Gastroesophageal sphincter (tissue), 4 donors: ENCODE data around the gene TTLL3. TPM values are rescaled to one million over a fixed set of nuclear protein-coding genes. Genes with fewer than 3 reads are reported as not detected.

Experiments
- ATAC-seq: fragments of 150-250 bp; one replicate; pipeline ENCODE4 v1.9.1; 2016; ENCODE audit warnings: mild to moderate bottlenecking, moderate library complexity
- H3K27ac ChIP-seq, 4 donors: fragments of 200-600 bp; sonication (generic) in 3 of 4; 1 replicate in 3 of 4; 2 replicates in 1 of 4; pipeline ENCODE4 v1.5.1; 2016 to 2019
- H3K27me3 ChIP-seq: fragments of 200-600 bp; sonication (generic); one replicate; pipeline ENCODE4 v1.5.1; 2019
- H3K36me3 ChIP-seq, 2 donors: fragments of 200-600 bp; sonication (generic); one replicate each; pipeline ENCODE4 v1.5.1; 2019; ENCODE audit warnings: control low read depth in 1 of 2
- H3K4me1 ChIP-seq, 3 donors: fragments of 200-600 bp; sonication (generic); 1 replicate in 2 of 3; 2 replicates in 1 of 3; pipeline ENCODE4 v1.5.1; 2016 to 2019; ENCODE audit warnings: control low read depth in 2 of 3
- H3K4me3 ChIP-seq, 2 donors: fragments of 200-600 bp; sonication (generic); one replicate each; pipeline ENCODE4 v1.5.1; 2019; ENCODE audit warnings: mild to moderate bottlenecking in 1 of 2, moderate library complexity in 1 of 2
- H3K9me3 ChIP-seq, 3 donors: fragments of 200-600 bp; sonication (generic); one replicate each; pipeline ENCODE4 v1.5.1; 2017 to 2019; ENCODE audit warnings: control low read depth in 2 of 3
- CTCF ChIP-seq, 4 experiments: fragments of 200-600 bp in 2 of 4; fragments of 450-650 bp in 2 of 4; sonication (generic) in 1 of 4; IDR thresholded peaks; one replicate each; pipeline ENCODE4 v1.5.1; 2017 to 2019; ENCODE audit warnings: antibody characterized with exemption in 4 of 4, mild to moderate bottlenecking in 2 of 4, moderate library complexity in 2 of 4
- EP300 ChIP-seq: sonication (generic); formaldehyde crosslinking; IDR thresholded peaks from one replicate; pipeline ENCODE4 v1.6.1; 2017; ENCODE audit warnings: antibody characterized with exemption, mild to moderate bottlenecking
- POLR2A ChIP-seq, 2 donors: fragments of 450-650 bp; IDR thresholded peaks; one replicate each; pipeline ENCODE4 v1.6.1; 2017; ENCODE audit warnings: antibody characterized with exemption in 2 of 2, mild to moderate bottlenecking in 2 of 2, moderate library complexity in 1 of 2
- POLR2AphosphoS5 ChIP-seq: sonication (generic); formaldehyde crosslinking; IDR thresholded peaks from one replicate; pipeline ENCODE4 v1.6.1; 2017; ENCODE audit warnings: antibody characterized with exemption
- WGBS, 2 donors: methylation state at CpG; one replicate each; pipeline ENCODE4 v1.1.5; 2018; ENCODE audit warnings: low coverage in 1 of 2; 5-methylcytosine and 5-hydroxymethylcytosine counted together
- total RNA-seq, 4 donors: library from RNA; depleted of rRNA; stranded (reverse); fragments of >200 nt; gene quantifications; one replicate each; pipeline ENCODE4 v1.1.0, GENCODE V29; 2016

TTLL3 gene
- total RNA-seq, 4 donors from 2014 or later: 6.2 to 71.3 (median 29.5) TPM

- H3K4me3 ChIP-seq: no peak overlapping the region
- 40 to 70% methylated on average over 8 of the region's 20 CpGs for WGBS, 2 donors
- no peaks in the 10 kb centered on the region for H3K4me1 ChIP-seq
- no peaks in the 10 kb centered on the region for H3K27me3 ChIP-seq
- no peak for ATAC-seq
- no peaks in the 10 kb centered on the region for H3K9me3 ChIP-seq
- no peak overlapping the region for H3K27ac ChIP-seq
- TF ChIP-seq EP300 (no peak), POLR2AphosphoS5 (no peak), CTCF (IDR thresholded peaks at IDR 0.05) (peak in 1 of 4 experiments; percentile 12), POLR2A (IDR thresholded peaks at IDR 0.05) (no peak)
- H3K36me3 ChIP-seq: peaks cover 0 to 55% of the 10 kb centered on the region in 2 donors
Measured at GRCh38 chr3:9826815-9827573, 16.9 kb downstream of the TTLL3 start.

DNA sequence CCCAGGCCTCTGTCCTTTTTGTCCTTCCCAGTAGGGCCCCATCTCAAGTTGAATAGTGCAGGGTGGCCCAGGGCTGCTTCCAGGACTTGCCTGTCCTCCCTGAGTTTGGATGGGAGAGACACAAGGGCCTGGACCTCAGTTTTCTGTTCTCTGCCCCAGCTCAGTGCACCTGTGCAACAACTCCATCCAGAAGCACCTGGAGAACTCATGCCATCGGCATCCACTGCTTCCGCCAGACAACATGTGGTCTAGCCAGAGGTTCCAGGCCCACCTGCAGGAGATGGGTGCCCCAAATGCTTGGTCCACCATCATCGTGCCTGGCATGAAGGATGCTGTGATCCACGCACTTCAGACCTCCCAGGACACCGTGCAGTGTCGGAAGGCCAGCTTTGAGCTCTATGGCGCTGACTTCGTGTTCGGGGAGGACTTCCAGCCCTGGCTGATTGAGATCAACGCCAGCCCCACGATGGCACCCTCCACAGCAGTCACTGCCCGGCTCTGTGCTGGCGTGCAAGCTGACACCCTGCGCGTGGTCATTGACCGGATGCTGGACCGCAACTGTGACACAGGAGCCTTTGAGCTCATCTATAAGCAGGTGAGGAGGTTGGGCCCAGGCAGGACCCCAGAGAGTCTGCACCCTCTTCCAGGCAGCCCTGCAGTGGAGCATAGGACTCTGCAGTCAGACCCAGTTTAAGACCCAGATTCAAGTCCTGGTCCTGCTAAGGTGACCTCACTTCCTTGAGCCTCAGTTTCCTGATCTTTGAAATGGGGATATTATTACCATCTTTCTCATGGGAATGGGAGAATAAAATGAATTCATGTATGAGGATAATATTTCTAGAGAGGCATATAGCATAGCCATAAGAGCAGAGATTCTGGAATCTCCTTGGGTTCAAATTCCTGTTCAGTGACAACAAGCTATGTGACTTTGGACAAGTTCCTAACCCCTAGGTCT lies 19.0 kb downstream of the TTLL3 start:
- Histone ChIP-seq H3K27ac (no peak overlapping the region), H3K9me3 (no peaks in the 10 kb centered on the region), H3K4me3 (no peak overlapping the region), H3K4me1 (no peaks in the 10 kb centered on the region), H3K27me3 (no peaks in the 10 kb centered on the region), H3K36me3 (peaks cover 0 to 76% of the 10 kb centered on the region in 2 donors)
- no CpG with 5 or more reads among the region's 17 CpGs for WGBS, 2 donors
- no peak for ATAC-seq
- no peak for TF ChIP-seq CTCF (IDR thresholded peaks at IDR 0.05)
- TF ChIP-seq POLR2A (IDR thresholded peaks at IDR 0.05): no peak
- TF ChIP-seq EP300: no peak
- no peak for TF ChIP-seq POLR2AphosphoS5

GRCh38 chr3:9831253-9831652 lies 21.2 kb downstream of the TTLL3 start:
- Histone ChIP-seq H3K27ac (no peak overlapping the region), H3K36me3 (peaks cover 0 to 91% of the 10 kb centered on the region in 2 donors), H3K9me3 (no peaks in the 10 kb centered on the region), H3K4me3 (no peak overlapping the region), H3K4me1 (no peaks in the 10 kb centered on the region), H3K27me3 (no peaks in the 10 kb centered on the region)
- ATAC-seq: no peak
- 97 to 100% methylated on average over 1 to 3 of the region's 3 CpGs for WGBS, 2 donors
- no peak for TF ChIP-seq POLR2A (IDR thresholded peaks at IDR 0.05)
- TF ChIP-seq POLR2AphosphoS5: no peak
- TF ChIP-seq EP300: no peak
- TF ChIP-seq CTCF (IDR thresholded peaks at IDR 0.05): no peak

GRCh38 chr3:9833078-9833477 lies 23.0 kb downstream of the TTLL3 start:
- Histone ChIP-seq H3K36me3 (peaks cover 0 to 93% of the 10 kb centered on the region in 2 donors), H3K27ac (no peak overlapping the region), H3K4me3 (no peak overlapping the region), H3K27me3 (no peaks in the 10 kb centered on the region), H3K9me3 (no peaks in the 10 kb centered on the region), H3K4me1 (no peaks in the 10 kb centered on the region)
- WGBS, 2 donors: no CpG with 5 or more reads among the region's 9 CpGs
- TF ChIP-seq EP300: no peak
- no peak for TF ChIP-seq POLR2AphosphoS5
- TF ChIP-seq POLR2A (IDR thresholded peaks at IDR 0.05): no peak
- TF ChIP-seq CTCF (IDR thresholded peaks at IDR 0.05): no peak
- no peak for ATAC-seq
